HG02981 (cell line): ENCODE results near the gene TXNDC8.
"Not testable (repeated sequence)": the region's sequence is repeated elsewhere in the genome, so short reads cannot be mapped to it uniquely, and the experiment has no call there.

Source experiments
- ATAC-seq: cut with Tn5 transposase; IDR thresholded peaks from one replicate; pipeline ENCODE4 v1.9.1; 2021; ENCODE audit warnings: mild to moderate bottlenecking, moderate library complexity; ENCODE audit not compliant: unreplicated experiment

Gene TXNDC8

GRCh38 chr9:110328763-110329162, 8.9 kb downstream of the TXNDC8 start:
- ATAC-seq = no peak

- no peak for ATAC-seq
Measured at GRCh38 chr9:110327716-110328115, 9.9 kb downstream of the TXNDC8 start.

GRCh38 chr9:110323818-110324217, 13.8 kb downstream of the TXNDC8 start:
- ATAC-seq = no peak

GRCh38 chr9:110320651-110321445, 16.8 kb downstream of the TXNDC8 start:
- no peak for ATAC-seq

GRCh38 chr9:110319781-110320492, 17.7 kb downstream of the TXNDC8 start:
- no peak for ATAC-seq

GRCh38 chr9:110317911-110318310, 19.8 kb downstream of the TXNDC8 start:
- no peak for ATAC-seq

- ATAC-seq = peak; percentile 95
Measured at GRCh38 chr9:110316261-110317075, 21.2 kb downstream of the TXNDC8 start.

GRCh38 chr9:110311978-110312377, 25.7 kb downstream of the TXNDC8 start:
- not testable (repeated sequence) for ATAC-seq

- no peak for ATAC-seq
Measured at GRCh38 chr9:110309681-110310080, 28.0 kb downstream of the TXNDC8 start.

GRCh38 chr9:110308633-110309038, 29.0 kb downstream of the TXNDC8 start:
- no peak for ATAC-seq

GRCh38 chr9:110307191-110307590, 30.5 kb downstream of the TXNDC8 start:
- ATAC-seq = no peak

- no peak for ATAC-seq
Measured at GRCh38 chr9:110303133-110303532, 34.5 kb downstream of the TXNDC8 start.

- ATAC-seq = no peak
Measured at GRCh38 chr9:110298043-110298605, 39.5 kb downstream of the TXNDC8 start.

- ATAC-seq = no peak
Measured at GRCh38 chr9:110293248-110293647, 44.4 kb downstream of the TXNDC8 start.

GRCh38 chr9:110291921-110292557, 45.6 kb downstream of the TXNDC8 start:
- no peak for ATAC-seq

- ATAC-seq = no peak
Measured at GRCh38 chr9:110290001-110290400, 47.7 kb downstream of the TXNDC8 start.

GRCh38 chr9:110288503-110288902, 49.2 kb downstream of the TXNDC8 start:
- ATAC-seq = no peak

GRCh38 chr9:110287289-110287680, 50.4 kb downstream of the TXNDC8 start:
- no peak for ATAC-seq

- no peak for ATAC-seq
Measured at GRCh38 chr9:110284211-110284844, 53.3 kb downstream of the TXNDC8 start.

- peak; percentile 54 for ATAC-seq
Measured at GRCh38 chr9:110283751-110284150, 53.9 kb downstream of the TXNDC8 start.
